ENCODE data around the gene SOX11. TPM values are rescaled to one million over a fixed set of nuclear protein-coding genes. Genes with fewer than 3 reads are reported as not detected.

Gene SOX11
- total RNA-seq, 1 experiment from 2014 or later: not detected

- no peaks in the 10 kb centered on the region for H3K9me3 ChIP-seq (ENCODE audit: low read length)
- ChIA-PET POLR2A (ENCODE audit: unreplicated experiment) (no interaction called here), CTCF (no interaction called here)
- H3K4me1 ChIP-seq (ENCODE audit: insufficient read depth, low read length): no peaks in the 10 kb centered on the region
- no peaks in the 10 kb centered on the region for H3K9me2 ChIP-seq (replicated peaks; ENCODE audit: low read length)
- H4K20me1 ChIP-seq (ENCODE audit: low read length): no peaks in the 10 kb centered on the region
- no peaks in the 10 kb centered on the region for H3K79me2 ChIP-seq (ENCODE audit: low read length)
- no peak overlapping the region for H3K9ac ChIP-seq (ENCODE audit: low read length)
- no peaks in the 10 kb centered on the region for H3F3A ChIP-seq (ENCODE audit: low read length, unreplicated experiment)
- TF ChIP-seq EZH2 (IDR thresholded peaks at IDR 0.05; ENCODE audit: low read length, unreplicated experiment): no peak
- no peak for TF ChIP-seq EZH2phosphoT487 (IDR thresholded peaks at IDR 0.05; ENCODE audit: borderline replicate concordance, low read length)
- no peak for TF ChIP-seq CTCF (conservative IDR thresholded peaks at IDR 0.05; ENCODE audit: low read depth, low read length)
- ATAC-seq: no peak
- H3K4me3 ChIP-seq (ENCODE audit: low read length): no peak overlapping the region
- H3K36me3 ChIP-seq (ENCODE audit: low read depth, low read length): no peaks in the 10 kb centered on the region
- intact Hi-C loops (cut with micrococcal nuclease): no loop called here
- no peak overlapping the region for H2AFZ ChIP-seq (ENCODE audit: low read length)
- H3K27me3 ChIP-seq (ENCODE audit: low read length): no peaks in the 10 kb centered on the region
- no peak overlapping the region for H3K27ac ChIP-seq (ENCODE audit: low read length)
- H3K4me2 ChIP-seq (ENCODE audit: low read length): no peak overlapping the region
- no peak for DNase-seq
- BruUV-seq (replicated peaks): no TSS peak
Observed at GRCh38 chr2:5699963-5700362, 7.8 kb downstream of the SOX11 start.

GRCh38 chr2:5700551-5700950, 8.4 kb downstream of the SOX11 start:
- Histone ChIP-seq H3K4me1 (ENCODE audit: insufficient read depth, low read length) (no peaks in the 10 kb centered on the region), H3K79me2 (ENCODE audit: low read length) (no peaks in the 10 kb centered on the region), H3K9me2 (replicated peaks; ENCODE audit: low read length) (no peaks in the 10 kb centered on the region), H4K20me1 (ENCODE audit: low read length) (no peaks in the 10 kb centered on the region), H3K4me2 (ENCODE audit: low read length) (no peak overlapping the region), H3K36me3 (ENCODE audit: low read depth, low read length) (no peaks in the 10 kb centered on the region), H3K27ac (ENCODE audit: low read length) (no peak overlapping the region), H3F3A (ENCODE audit: low read length, unreplicated experiment) (no peaks in the 10 kb centered on the region), H3K27me3 (ENCODE audit: low read length) (no peaks in the 10 kb centered on the region), H3K4me3 (ENCODE audit: low read length) (no peak overlapping the region), H2AFZ (ENCODE audit: low read length) (no peak overlapping the region), H3K9me3 (ENCODE audit: low read length) (no peaks in the 10 kb centered on the region), H3K9ac (ENCODE audit: low read length) (no peak overlapping the region)
- TF ChIP-seq CTCF (conservative IDR thresholded peaks at IDR 0.05; ENCODE audit: low read depth, low read length): no peak
- no peak for TF ChIP-seq EZH2 (IDR thresholded peaks at IDR 0.05; ENCODE audit: low read length, unreplicated experiment)
- TF ChIP-seq EZH2phosphoT487 (IDR thresholded peaks at IDR 0.05; ENCODE audit: borderline replicate concordance, low read length): no peak
- ChIA-PET CTCF (no interaction called here), POLR2A (ENCODE audit: unreplicated experiment) (no interaction called here)
- no TSS peak for BruUV-seq (replicated peaks)
- intact Hi-C loops (cut with micrococcal nuclease): no loop called here
- DNase-seq: no peak
- ATAC-seq: no peak

GRCh38 chr2:5701266-5701665, 9.1 kb downstream of the SOX11 start:
- DNase-seq (no peak), ATAC-seq (no peak)
- Histone ChIP-seq H3K27ac (ENCODE audit: low read length) (no peak overlapping the region), H3K9me2 (replicated peaks; ENCODE audit: low read length) (no peaks in the 10 kb centered on the region), H4K20me1 (ENCODE audit: low read length) (no peaks in the 10 kb centered on the region), H3F3A (ENCODE audit: low read length, unreplicated experiment) (no peaks in the 10 kb centered on the region), H3K4me2 (ENCODE audit: low read length) (no peak overlapping the region), H3K4me3 (ENCODE audit: low read length) (no peak overlapping the region), H3K79me2 (ENCODE audit: low read length) (no peaks in the 10 kb centered on the region), H3K27me3 (ENCODE audit: low read length) (no peaks in the 10 kb centered on the region), H3K9ac (ENCODE audit: low read length) (no peak overlapping the region), H3K4me1 (ENCODE audit: insufficient read depth, low read length) (no peaks in the 10 kb centered on the region), H3K9me3 (ENCODE audit: low read length) (no peaks in the 10 kb centered on the region), H2AFZ (ENCODE audit: low read length) (no peak overlapping the region), H3K36me3 (ENCODE audit: low read depth, low read length) (no peaks in the 10 kb centered on the region)
- no TSS peak for BruUV-seq (replicated peaks)
- TF ChIP-seq EZH2 (IDR thresholded peaks at IDR 0.05; ENCODE audit: low read length, unreplicated experiment) (no peak), EZH2phosphoT487 (IDR thresholded peaks at IDR 0.05; ENCODE audit: borderline replicate concordance, low read length) (no peak), CTCF (conservative IDR thresholded peaks at IDR 0.05; ENCODE audit: low read depth, low read length) (no peak)
- ChIA-PET POLR2A (ENCODE audit: unreplicated experiment) (no interaction called here), CTCF (no interaction called here)
- intact Hi-C loops (cut with micrococcal nuclease): no loop called here
